BE2C (cell line): ENCODE measurements around the gene CDH23.
A peak's percentile ranks its signal among the peaks of the same experiment; 100 is the strongest.

Experiments used
- DNase-seq: peaks from one replicate; pipeline ENCODE4 v3.0.0-alpha.2; 2020
- H3K27me3 ChIP-seq: fragments of 250-450 bp; sonication (Bioruptor Pico); 2 replicates; pipeline ENCODE4 v1.5.1; 2020; ENCODE audit warnings: mild to moderate bottlenecking
- H3K36me3 ChIP-seq: fragments of 250-450 bp; sonication (Bioruptor Pico); 2 replicates; pipeline ENCODE4 v1.5.1; 2020; ENCODE audit warnings: mild to moderate bottlenecking
- H3K4me1 ChIP-seq: fragments of 250-450 bp; sonication (Bioruptor Pico); 2 replicates; pipeline ENCODE4 v1.5.1; 2020
- H3K4me3 ChIP-seq: 2 replicates; pipeline ENCODE4 v1.5.1; 2011; ENCODE audit warnings: low read depth, low read length
- H3K9me3 ChIP-seq: fragments of 250-450 bp; sonication (Bioruptor Pico); 2 replicates; pipeline ENCODE4 v1.5.1; 2020
- TF ChIP-seq, protein P1 (sequence below): IDR thresholded peaks from 2 replicates; pipeline ENCODE4 v1.5.1; 2012; ENCODE audit warnings: mild to moderate bottlenecking, low read depth, low read length

Gene CDH23

DNA sequence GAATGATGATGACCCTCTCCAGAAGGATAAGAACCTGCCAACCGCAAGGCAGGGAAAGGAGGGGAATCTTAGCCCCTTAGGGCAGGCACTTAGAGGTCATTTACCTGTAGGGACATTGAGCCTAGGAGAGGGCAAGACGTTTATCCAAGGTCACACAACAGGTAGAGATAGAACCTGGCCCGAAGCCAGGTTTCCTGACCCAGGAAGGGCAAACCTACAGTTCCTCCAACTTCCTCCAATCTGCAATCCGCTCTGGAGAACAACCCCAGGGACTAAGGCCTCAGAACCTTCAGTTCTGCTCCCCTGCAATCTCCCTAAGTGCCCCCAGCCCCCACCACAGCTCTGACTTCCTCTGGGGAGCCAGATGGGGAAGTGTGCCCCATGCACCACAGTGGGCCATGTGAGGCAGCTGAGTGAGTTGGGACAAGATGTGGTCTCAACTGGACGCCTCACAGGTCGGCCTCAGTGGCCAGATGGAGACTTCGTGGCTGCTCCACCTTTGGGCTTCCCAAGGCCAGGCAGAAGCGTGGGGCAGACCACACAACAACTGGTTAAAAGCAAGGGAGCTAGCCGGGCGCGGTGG lies 455.7 kb downstream of the CDH23 start:
- H3K36me3 ChIP-seq, result no peaks in the 10 kb centered on the region
- no peak for DNase-seq
- H3K4me1 ChIP-seq, result peaks cover 7% of the 10 kb centered on the region; the same call in 1 of the 2 replicates
- H3K4me3 ChIP-seq, result no peak overlapping the region
- no peaks in the 10 kb centered on the region for H3K9me3 ChIP-seq
- TF ChIP-seq, protein P1, sequence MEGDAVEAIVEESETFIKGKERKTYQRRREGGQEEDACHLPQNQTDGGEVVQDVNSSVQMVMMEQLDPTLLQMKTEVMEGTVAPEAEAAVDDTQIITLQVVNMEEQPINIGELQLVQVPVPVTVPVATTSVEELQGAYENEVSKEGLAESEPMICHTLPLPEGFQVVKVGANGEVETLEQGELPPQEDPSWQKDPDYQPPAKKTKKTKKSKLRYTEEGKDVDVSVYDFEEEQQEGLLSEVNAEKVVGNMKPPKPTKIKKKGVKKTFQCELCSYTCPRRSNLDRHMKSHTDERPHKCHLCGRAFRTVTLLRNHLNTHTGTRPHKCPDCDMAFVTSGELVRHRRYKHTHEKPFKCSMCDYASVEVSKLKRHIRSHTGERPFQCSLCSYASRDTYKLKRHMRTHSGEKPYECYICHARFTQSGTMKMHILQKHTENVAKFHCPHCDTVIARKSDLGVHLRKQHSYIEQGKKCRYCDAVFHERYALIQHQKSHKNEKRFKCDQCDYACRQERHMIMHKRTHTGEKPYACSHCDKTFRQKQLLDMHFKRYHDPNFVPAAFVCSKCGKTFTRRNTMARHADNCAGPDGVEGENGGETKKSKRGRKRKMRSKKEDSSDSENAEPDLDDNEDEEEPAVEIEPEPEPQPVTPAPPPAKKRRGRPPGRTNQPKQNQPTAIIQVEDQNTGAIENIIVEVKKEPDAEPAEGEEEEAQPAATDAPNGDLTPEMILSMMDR, result no peak
- H3K27me3 ChIP-seq, result no peaks in the 10 kb centered on the region

DNA sequence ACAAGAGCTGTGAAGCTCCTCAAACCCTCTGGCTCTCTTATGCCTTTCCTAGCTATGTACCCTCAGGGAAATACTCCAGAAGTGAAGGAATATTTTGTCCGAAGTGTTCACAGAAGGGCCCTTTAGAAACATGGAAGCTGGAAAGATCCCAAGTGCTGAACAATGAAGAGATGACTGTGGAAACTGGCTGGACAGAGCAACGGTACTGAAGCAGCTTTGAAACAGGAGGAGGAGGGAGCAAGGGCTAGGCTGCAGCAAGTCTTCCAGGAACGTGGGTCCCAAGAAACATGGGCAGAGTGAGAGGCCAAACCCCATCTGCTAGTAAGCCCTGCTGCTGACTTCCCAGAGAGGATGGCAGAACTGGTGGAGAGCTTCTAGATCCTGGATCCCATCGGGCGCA lies 457.3 kb downstream of the CDH23 start:
- Histone ChIP-seq H3K4me1 (no peaks in the 10 kb centered on the region; the same call in 1 of the 2 replicates), H3K9me3 (no peaks in the 10 kb centered on the region), H3K36me3 (no peaks in the 10 kb centered on the region), H3K27me3 (no peaks in the 10 kb centered on the region), H3K4me3 (no peak overlapping the region)
- TF ChIP-seq, protein P1, result no peak
- DNase-seq, result no peak

DNA sequence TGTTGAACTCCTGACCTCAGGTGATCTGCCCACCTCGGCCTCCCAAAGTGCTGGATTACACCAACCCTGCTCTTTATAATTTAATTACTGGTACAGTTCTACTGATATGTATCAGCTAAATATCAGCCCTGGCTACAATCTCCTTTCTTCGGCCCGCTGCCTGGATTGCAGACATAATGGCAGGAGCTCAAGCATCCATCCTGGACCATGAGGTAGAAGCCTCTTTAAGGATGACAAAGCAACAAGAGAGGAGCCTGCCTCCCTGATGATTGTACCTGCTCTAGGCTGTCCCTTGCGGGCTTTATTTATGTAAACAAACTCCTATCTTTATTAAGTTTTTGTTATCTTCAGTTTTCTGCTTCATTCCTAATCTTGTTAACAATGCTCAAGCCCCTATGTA lies 459.9 kb downstream of the CDH23 start:
- DNase-seq, result no peak
- Histone ChIP-seq H3K27me3 (no peaks in the 10 kb centered on the region), H3K9me3 (no peaks in the 10 kb centered on the region), H3K4me1 (peaks cover 9% of the 10 kb centered on the region), H3K4me3 (no peak overlapping the region), H3K36me3 (no peaks in the 10 kb centered on the region)
- TF ChIP-seq, protein P1, result no peak

DNA sequence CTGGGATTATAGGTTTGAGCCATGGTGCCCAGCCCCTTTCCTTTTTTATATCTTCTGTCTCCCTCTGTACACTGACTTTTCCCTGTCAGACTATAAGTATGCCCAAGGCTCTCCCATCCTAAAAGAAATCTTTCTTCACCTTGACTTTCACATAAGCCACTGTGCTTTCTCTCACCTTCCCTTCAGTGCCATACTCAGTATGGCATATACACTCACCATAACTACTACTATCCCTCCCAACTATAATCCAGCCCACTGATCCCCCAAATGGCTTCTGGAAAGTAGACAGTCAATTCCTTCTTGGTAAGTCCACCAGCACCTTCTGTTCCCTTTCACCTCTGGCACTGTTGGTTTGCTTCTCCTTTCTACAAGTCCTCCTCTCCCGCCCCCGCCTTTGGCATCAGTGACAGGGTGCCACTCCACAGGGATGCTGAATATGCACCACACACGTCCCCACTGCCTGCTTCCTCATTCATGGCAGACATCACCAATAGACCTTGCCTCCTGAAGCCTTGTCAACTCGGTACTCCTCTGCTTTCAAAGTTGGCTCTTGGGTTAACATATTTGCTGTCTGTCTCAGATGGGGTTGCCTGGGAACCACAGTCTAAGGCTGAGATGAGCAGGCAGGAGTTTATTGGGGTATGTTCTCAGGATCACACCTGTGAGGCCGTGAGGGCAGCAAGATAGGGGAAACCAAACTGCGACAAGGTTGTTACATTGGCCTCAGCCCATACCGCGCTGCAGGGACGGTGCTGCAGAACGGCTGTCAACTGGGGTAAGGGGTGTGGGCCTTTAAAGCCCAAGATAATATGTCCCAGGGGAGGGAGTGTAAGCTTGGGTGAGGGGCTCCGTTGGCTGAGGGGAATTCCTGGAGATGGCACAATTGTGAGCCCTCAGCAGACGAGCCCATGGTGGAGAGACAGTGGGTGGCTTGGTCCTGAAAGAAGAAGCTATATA lies 461.5 kb downstream of the CDH23 start:
- TF ChIP-seq, protein P1, result no peak
- Histone ChIP-seq H3K36me3 (no peaks in the 10 kb centered on the region), H3K4me3 (no peak overlapping the region), H3K27me3 (no peaks in the 10 kb centered on the region), H3K4me1 (peaks cover 15% of the 10 kb centered on the region), H3K9me3 (no peaks in the 10 kb centered on the region)
- DNase-seq, result no peak

DNA sequence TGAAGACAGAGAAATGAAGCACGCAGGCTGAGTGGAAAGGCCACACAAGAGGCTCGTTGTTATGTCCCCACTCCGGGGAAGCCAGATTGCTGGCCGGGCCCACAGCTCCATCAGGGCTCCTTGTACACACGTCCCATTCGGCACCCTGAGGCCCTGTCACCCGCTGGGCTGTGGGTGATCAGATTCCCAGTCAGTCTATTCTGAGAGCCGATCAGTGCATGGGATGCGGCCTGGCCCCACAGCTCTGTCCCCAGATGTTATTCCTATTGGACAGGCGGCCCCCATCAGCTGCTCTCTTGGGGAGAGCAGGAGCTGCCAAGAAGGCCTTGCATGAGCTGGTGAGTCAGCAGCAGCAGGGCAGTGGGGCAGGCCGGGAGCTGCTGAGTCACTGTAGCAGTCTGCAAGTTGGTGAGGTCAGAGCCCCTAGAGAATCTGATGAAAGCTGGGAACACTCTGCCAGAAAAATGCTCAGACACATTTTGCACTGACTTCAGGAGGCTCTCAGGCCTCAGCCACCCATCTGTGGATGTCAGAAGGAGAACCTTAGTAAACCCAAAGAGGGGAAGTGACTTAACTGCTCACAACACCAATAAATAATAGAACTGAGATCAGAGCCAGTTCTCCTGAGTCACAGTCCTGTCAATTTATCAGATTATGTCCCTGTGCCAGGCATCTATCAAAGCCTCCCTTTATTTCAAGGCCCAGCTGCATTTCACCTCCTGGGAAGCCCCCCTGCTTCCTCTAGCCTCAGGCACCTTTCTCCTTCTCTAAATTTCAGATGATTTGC lies 463.7 kb downstream of the CDH23 start:
- H3K4me1 ChIP-seq, result peaks cover 15% of the 10 kb centered on the region
- TF ChIP-seq, protein P1, result no peak
- H3K9me3 ChIP-seq, result no peaks in the 10 kb centered on the region
- DNase-seq, result peak; percentile 96
- H3K27me3 ChIP-seq, result no peaks in the 10 kb centered on the region
- no peaks in the 10 kb centered on the region for H3K36me3 ChIP-seq
- peak overlapping the region; percentile 8; the same call in 1 of the 2 replicates for H3K4me3 ChIP-seq
